GM12878 (cell line): ENCODE measurements around the gene SETBP1.

Experiments
- CEBPB ChIP-seq, 2 experiments: fragments of 150-350 bp in 1 of 2; IDR thresholded peaks; 2 replicates each; pipeline ENCODE4 v1.6.1; 2012 to 2014; ENCODE audit warnings: low read depth in 2 of 2, low read length in 2 of 2, borderline replicate concordance in 1 of 2, inconsistent platforms in 1 of 2
- CHD2 ChIP-seq: IDR thresholded peaks from 2 replicates; pipeline ENCODE4 v1.6.1; 2011; ENCODE audit warnings: low read depth, low read length, improper control_type of control experiment, borderline replicate concordance
- CREM ChIP-seq: IDR thresholded peaks from 2 replicates; pipeline ENCODE4 v1.6.1; 2014; ENCODE audit warnings: antibody characterized with exemption, low read depth
- CTCF ChIP-seq, 3 experiments: IDR thresholded peaks in 2 of 3; conservative IDR thresholded peaks in 1 of 3; 2 replicates each; pipeline ENCODE4 v1.5.1; 2011; ENCODE audit warnings: low read depth in 3 of 3, low read length in 3 of 3, mild to moderate bottlenecking in 3 of 3, control low read depth in 2 of 3, moderate library complexity in 2 of 3, inconsistent platforms in 1 of 3, mixed read lengths in 1 of 3; ENCODE audit not compliant: control insufficient read depth in 2 of 3, insufficient read depth in 1 of 3; ENCODE audit errors: extremely low read depth in 1 of 3
- EGR1 ChIP-seq, 2 experiments: IDR thresholded peaks; 1 replicate in 1 of 2; 2 replicates in 1 of 2; pipeline ENCODE4 v1.6.1; 2011 to 2012; ENCODE audit warnings: low read depth in 2 of 2, low read length in 2 of 2, borderline replicate concordance in 1 of 2, mild to moderate bottlenecking in 1 of 2, moderate library complexity in 1 of 2
- EZH2 ChIP-seq: IDR thresholded peaks from 2 replicates; pipeline ENCODE4 v1.6.1; 2012; ENCODE audit warnings: low read depth, mild to moderate bottlenecking, control low read depth, inconsistent platforms, low read length, borderline replicate concordance; ENCODE audit not compliant: control insufficient read depth
- MAX ChIP-seq: IDR thresholded peaks from 2 replicates; pipeline ENCODE4 v1.6.1; 2012; ENCODE audit warnings: low read depth, low read length, improper control_type of control experiment
- NFYB ChIP-seq: IDR thresholded peaks from 2 replicates; pipeline ENCODE4 v1.6.1; 2011; ENCODE audit warnings: low read depth, mild to moderate bottlenecking, low read length, improper control_type of control experiment, moderate library complexity; ENCODE audit not compliant: insufficient read depth
- POLR2A ChIP-seq: IDR thresholded peaks from 2 replicates; pipeline ENCODE4 v1.6.1; 2011; ENCODE audit warnings: low read depth, mild to moderate bottlenecking, low read length
- RAD21 ChIP-seq: IDR thresholded peaks from 2 replicates; pipeline ENCODE4 v1.6.1; 2011; ENCODE audit warnings: mild to moderate bottlenecking, low read depth, low read length, moderate library complexity; ENCODE audit not compliant: insufficient read depth
- RELB ChIP-seq: fragments of 450-650 bp; IDR thresholded peaks from 2 replicates; pipeline ENCODE4 v1.6.1; 2017; ENCODE audit warnings: low read depth, mild to moderate bottlenecking, moderate library complexity
- RFX5 ChIP-seq: IDR thresholded peaks from 2 replicates; pipeline ENCODE4 v1.6.1; 2011; ENCODE audit warnings: low read depth, low read length, improper control_type of control experiment
- ZNF384 ChIP-seq: IDR thresholded peaks from 2 replicates; pipeline ENCODE4 v1.6.1; 2012; ENCODE audit warnings: low read depth, mild to moderate bottlenecking, low read length, improper control_type of control experiment, borderline replicate concordance

- no peak for TF ChIP-seq EZH2
- no peak for TF ChIP-seq EGR1 (IDR thresholded peaks at IDR 0.05; ENCODE audit: borderline replicate concordance in 1 of 2, low read depth in 2 of 2, low read length in 2 of 2)
- TF ChIP-seq CTCF (IDR thresholded peaks at IDR 0.05 in 2 of 3, conservative IDR thresholded peaks at IDR 0.05 in 1 of 3; ENCODE audit: control insufficient read depth in 2 of 3, extremely low read depth in 1 of 3, insufficient read depth in 1 of 3, low read depth in 3 of 3, low read length in 3 of 3), result no peak
- no peak for TF ChIP-seq CHD2
- no peak for TF ChIP-seq RFX5
- no peak for TF ChIP-seq MAX
- no peak for TF ChIP-seq ZNF384
- TF ChIP-seq RAD21, result no peak
- TF ChIP-seq CREM, result no peak
- no peak for TF ChIP-seq NFYB
- TF ChIP-seq POLR2A, result no peak
- TF ChIP-seq RELB, result no peak
- no peak for TF ChIP-seq CEBPB (IDR thresholded peaks at IDR 0.05; ENCODE audit: borderline replicate concordance in 1 of 2, low read depth in 2 of 2, low read length in 2 of 2)
Measured at GRCh38 chr18:44903327-44903726, 222.6 kb downstream of the SETBP1 start.
